HG02588 (cell line): ENCODE results near the gene NPAS2.

Source experiments
- ATAC-seq: cut with Tn5 transposase; IDR thresholded peaks from one replicate; pipeline ENCODE4 v1.9.1; 2021; ENCODE audit warnings: mild to moderate bottlenecking, moderate library complexity; ENCODE audit not compliant: unreplicated experiment

Gene NPAS2

DNA sequence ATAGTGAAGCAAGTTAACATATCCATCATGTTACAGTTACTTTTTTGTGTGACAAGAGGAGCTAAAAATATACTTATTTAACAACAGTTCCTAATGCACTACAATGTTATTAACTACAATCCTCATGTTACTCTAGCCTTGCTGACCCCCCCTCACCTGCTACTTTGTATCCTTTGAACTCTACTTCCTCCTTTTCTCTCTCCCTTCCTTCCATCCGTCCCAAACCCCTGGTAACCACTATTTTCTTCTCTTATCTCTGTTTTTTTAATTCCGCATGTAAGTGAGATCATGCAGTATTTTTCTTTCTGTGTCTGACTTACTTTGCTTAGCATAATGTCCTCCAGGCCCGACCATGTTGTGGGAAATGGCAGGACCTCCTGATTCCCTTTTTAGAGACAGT is 59.4 kb downstream of the NPAS2 start:
- no peak for ATAC-seq

- no peak for ATAC-seq
Measured at GRCh38 chr2:100880036-100880435, 60.1 kb downstream of the NPAS2 start.

- ATAC-seq, result no peak
Measured at GRCh38 chr2:100880730-100881129, 60.8 kb downstream of the NPAS2 start.

- ATAC-seq, result peak; percentile 67
Measured at GRCh38 chr2:100882645-100883613, 63.0 kb downstream of the NPAS2 start.

DNA sequence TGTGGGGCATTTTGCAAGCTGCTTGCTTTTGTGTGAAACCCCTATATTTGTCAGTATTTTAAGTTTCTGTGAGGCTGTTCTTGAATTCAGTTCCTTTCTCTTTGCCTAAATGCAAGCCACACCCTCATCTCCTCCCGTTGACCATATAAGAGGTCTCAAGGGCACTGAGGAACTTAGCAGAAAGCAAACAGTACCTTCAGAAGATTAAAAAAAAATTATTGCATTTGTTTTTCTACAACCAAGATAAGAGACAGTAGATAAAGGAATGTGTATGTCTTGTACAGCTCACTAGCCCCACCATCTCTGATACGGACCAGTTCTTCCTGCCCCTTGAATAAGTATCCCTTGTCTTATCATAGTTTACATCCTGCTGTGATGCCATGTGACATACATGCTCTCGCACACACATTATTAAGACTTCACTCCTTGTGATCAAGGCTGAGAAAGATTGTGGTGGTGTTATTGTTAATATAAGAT is 64.2 kb downstream of the NPAS2 start:
- no peak for ATAC-seq

GRCh38 chr2:100886085-100886484 is 66.1 kb downstream of the NPAS2 start:
- no peak for ATAC-seq

GRCh38 chr2:100887039-100887578 is 67.2 kb downstream of the NPAS2 start:
- ATAC-seq, result no peak

DNA sequence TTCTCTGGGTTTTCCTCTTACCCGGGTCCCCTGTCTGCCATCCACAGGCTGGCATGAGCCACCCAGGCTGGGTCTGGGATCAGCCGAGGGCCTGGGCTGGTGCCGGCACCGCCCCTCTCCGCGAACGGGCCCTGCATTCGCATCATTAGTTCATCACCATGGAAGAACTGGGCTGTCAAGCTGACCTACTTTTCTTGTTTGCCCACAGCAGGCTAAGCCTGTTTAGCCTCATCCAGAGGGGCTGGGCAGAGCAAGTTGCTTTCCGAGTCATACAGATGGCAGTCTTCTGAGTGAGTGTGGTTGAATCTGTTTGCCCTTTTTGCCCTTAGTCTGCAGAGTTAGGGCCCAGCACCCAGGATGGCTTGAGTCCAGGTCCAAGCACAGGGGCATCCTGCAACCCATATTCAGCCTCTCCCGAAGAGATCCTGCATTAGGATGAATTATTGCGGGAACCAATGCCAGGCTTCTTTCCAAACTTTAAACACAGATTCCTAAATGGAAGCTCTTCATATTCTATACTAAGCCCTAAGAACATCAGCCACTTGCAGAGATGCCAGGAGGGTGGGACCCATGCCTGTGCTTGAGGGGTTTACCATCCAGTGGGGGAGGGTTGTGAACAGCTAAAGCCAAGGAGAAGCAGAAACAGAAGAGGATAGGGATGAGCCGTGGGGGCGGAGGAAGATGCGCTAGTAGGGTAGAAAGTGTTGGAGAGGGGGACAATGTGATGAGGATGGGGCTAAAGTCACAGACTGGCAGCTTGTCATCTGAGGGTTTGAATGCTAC is 68.0 kb downstream of the NPAS2 start:
- ATAC-seq, result no peak

DNA sequence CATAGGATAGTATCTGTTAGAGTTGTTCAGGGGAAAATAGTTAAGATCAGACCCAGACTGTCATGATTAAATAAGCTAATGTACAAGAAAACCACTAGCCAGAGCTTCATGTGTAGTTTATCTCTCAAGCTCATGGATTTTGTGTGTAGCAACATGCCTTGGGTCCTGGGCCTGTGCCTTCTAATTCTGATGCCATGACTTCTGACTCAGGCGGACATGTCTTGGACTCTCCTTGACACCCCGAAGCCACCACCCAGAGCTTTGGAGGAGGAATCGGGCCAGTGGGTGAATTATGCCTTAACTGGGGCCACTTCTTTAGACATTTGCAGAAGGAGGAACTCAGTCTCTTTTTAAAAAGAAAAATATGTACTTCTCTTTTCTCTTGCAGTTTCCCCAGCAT is 68.7 kb downstream of the NPAS2 start:
- no peak for ATAC-seq

- ATAC-seq, result no peak
Measured at GRCh38 chr2:100889286-100889685, 69.3 kb downstream of the NPAS2 start.

DNA sequence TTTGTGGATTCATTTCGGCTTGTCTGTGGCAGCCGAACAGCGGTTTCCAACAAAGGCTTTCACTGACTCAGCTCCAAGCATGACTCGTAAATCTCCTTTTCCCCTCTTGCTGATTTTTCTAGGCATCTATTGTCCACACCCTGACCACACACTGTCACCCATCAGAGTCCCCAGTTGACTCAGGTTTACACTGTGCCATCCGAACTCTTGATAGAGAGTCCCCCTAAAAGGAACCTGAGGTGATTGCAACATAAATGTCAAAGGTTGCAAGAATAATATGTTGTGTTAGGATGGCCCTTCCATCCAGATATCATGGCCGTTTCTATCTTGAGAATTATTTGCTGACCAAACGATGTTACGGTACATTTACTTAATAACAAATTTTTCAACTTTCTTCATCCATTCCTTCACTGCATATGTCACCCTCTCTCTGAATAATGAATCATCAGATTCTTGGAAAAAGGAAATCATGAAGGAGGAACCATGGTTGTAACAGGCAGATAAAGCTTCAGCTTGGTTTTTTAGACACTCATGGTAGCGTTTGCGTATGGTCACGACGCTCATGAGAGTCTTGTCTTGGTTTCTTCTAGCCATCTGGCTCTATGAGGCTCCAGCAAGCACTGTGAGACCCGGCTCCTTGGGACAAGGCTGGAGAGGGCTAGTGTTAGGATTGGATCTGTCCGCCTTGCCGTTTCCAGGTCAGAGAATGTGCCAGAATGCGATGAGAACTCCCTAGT is 72.1 kb downstream of the NPAS2 start:
- ATAC-seq, result no peak

DNA sequence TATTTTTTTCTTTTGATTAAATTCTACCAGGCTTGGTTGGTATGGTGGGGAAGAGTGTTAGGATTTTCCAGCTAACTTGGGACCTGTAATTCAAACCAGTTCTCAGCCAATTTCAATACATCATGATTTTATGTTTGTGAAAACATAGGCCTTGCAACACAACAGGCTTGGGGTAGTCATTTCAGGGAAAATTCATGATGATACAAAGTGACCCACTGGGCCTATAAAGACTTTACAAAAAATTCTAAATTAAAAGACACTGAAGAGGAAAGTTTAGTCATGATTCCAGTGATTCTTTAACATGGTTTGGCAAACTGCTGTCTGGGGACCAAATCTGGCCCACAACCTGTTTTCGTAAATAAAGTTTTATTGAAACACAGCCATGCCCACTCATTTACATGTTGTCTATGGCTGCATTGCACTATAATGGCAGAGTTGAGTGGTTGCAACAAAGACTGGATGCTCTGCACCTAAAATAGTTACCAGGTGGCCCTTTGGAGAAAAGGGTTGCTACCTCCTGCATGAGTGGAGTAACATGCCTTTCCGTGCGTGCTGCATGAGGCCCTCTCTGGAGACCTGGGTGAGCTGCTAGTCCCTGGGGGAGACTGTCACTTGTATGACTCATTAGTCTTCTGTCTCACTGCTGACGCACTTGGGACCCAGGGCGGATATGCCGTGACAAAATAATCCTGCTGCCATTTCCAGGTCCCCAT is 73.6 kb downstream of the NPAS2 start:
- ATAC-seq, result peak; percentile 76

DNA sequence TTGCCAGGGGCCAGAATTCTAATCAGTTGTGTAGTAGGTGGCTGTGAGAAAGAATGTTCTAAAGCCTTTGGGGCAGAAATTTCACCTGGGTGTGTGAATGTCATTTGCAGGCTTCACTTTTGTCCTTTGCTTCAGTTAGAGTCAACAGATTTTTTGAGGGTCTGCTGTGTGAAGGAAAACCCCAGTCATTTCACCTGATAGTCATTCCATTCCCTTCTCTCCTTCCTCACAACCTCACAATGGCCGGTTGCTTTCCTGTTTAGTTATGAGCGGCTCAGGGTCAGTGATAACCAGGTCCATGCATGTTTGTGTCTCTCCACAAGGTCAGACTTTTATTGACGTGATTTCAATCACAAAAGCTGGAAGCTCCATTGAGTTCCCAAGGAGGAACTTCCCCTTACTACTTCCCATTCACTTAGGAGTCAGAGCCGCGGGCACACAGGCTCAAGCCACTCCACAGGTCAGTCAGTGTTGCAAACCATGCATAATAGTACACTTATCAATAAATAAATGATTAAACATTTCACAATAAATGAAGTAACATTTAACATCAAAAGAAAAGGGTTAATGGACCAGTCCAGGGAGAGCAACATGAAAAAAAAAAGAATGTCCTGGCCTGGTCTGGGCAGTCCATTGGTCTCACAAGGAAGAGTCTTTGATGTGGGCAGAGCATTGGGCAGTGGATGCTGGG is 74.3 kb downstream of the NPAS2 start:
- peak; percentile 26 for ATAC-seq

- ATAC-seq, result no peak
Measured at GRCh38 chr2:100894796-100895156, 74.8 kb downstream of the NPAS2 start.

DNA sequence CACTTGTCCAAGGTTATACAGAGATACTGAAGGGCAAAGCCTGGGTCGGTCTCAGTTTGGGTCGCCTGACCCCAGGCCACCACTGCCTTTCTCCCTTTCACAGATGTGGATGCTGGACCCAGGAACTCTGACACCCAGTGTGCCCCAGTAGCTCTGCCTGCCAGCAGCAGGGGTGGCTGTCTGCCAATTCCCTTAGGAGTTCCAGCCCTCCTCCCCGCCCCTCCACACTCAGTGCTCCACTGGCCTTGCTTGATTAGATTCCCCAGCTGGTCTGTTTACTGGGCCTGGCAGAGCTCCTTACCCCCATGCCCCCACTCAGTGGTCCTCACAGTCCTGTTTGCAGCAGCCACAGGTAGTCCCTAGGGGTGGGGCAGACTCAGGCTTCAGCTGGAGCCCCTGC is 75.5 kb downstream of the NPAS2 start:
- no peak for ATAC-seq

- ATAC-seq, result no peak
Measured at GRCh38 chr2:100895934-100896685, 76.2 kb downstream of the NPAS2 start.

DNA sequence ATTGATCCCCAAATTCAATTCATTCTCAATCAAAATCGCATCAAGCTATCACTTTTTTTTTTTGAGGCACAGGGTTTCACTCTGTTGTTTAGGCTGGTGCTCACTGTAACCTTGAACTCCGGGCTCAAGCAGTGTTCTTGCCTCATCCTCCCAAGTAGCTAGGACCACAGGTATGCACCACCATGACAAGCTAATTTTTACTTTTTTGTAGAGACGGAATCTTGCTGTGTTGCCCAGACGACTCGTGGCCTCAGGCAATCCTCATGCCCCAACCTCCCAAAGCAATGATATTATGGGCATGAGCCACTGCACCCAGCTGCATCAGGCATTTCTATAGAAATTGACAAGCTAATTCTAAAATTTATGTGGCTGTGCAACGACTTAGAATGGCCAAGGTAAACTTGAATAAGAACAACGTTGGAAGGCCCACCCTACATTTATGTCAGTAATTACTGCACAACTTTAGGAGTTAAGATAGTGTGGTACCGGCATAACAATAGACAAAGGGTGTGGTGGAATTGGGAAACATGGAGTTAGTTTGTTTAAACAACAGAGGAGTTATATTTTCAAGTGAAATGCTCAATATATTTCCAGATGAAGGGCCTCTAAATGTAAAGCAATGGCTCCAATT is 78.2 kb downstream of the NPAS2 start:
- ATAC-seq, result no peak

GRCh38 chr2:100900156-100900795 is 80.3 kb downstream of the NPAS2 start:
- no peak for ATAC-seq
